Activated T-helper 9 cell treated with anti-CD3 and anti-CD28 coated beads, Interleukin-2, amount 50 U/mL, for 16 hours (primary cell): ENCODE results near the gene EIF4G3.
"Not testable (repeated sequence)": the region's sequence is repeated elsewhere in the genome, so short reads cannot be mapped to it uniquely, and the experiment has no call there.

Source experiments
- DNase-seq: peaks from one replicate; pipeline ENCODE4 v3.0.0-alpha.2; 2020; ENCODE audit warnings: low read depth

Gene EIF4G3

DNA sequence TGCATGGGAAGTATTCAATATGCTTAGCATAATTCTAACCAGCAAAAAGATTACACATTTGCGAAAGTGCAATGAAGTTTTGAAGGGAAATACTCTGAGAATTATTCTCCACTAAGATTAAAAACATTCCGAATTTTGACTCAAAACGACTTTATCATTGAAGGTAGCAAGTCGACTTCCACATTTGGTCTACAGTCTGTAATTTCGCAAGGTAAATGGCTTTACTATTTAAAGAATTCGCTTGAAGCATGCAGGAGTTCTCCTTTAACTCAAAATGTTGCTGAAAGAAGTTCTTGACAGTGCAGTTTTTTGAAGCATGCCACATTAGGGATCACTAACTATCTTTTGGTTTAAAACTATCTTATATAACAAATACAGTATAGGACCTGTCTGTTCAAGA, 228.6 kb downstream of the EIF4G3 start:
- DNase-seq, result no peak

DNA sequence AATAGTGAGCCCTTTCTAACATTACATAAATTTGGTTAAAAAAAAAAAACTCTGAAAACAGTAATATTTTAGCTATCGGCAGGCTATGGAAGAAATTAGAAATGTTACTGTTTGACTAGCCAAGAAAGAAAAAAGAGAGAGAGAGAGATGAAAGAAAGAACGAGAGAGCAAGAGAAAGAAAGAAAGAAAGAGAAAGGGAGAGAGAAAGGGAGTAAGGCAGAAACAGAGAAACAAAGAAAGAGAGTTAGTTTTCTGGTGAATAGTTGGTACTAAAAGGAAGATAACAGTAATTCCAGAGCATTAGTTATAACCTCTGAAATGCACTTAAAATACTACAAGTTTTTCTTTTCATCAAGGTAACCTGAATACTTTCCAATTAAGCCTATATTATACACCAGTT, 229.3 kb downstream of the EIF4G3 start:
- no peak for DNase-seq

DNA sequence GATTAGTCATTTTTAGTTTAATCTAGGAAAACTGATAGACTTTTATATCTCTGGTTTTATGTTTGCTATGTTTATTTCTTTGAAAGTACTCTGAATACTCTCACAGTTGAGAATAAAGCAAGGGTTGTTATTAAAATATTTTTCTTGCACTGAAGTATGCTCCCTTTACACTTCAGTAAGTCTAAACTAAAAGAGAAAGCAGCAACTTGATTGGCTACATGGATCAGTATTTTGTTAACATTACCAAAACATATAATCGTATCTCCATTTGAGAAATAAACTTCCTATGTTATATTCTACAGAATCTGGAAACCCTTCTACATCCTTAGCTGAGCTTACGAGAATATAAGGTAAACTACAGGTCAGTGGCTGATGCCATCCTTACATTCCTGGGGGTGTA, 240.1 kb downstream of the EIF4G3 start:
- no peak for DNase-seq

- DNase-seq, result no peak
Observed at GRCh38 chr1:20936216-20936615, 240.5 kb downstream of the EIF4G3 start.

GRCh38 chr1:20935717-20936116, 241.0 kb downstream of the EIF4G3 start:
- no peak for DNase-seq

DNA sequence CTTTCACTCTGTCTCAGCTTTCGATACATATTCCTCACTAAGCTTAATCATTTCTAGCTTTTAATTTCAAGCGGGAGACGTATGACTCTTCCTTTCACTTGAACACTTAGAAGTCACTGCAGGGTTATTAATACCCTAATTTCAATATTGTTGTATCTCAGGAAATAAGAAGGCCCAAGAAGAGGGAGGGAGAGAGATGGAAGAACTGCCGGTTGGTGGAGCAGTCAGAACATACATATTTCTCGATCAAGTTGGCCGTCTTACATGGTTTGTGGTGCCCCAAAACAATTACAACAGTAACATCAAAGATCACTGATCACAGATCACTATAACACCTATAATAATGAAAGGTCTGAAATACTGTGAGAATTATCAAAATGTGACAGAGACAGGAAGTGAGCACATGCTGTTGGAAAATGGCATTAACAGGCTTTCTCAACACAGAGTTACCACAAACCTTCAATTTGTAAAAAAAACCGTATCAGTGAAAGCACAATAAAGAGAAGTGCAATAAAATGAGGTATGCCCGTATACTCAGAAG, 244.2 kb downstream of the EIF4G3 start:
- DNase-seq, result no peak

DNA sequence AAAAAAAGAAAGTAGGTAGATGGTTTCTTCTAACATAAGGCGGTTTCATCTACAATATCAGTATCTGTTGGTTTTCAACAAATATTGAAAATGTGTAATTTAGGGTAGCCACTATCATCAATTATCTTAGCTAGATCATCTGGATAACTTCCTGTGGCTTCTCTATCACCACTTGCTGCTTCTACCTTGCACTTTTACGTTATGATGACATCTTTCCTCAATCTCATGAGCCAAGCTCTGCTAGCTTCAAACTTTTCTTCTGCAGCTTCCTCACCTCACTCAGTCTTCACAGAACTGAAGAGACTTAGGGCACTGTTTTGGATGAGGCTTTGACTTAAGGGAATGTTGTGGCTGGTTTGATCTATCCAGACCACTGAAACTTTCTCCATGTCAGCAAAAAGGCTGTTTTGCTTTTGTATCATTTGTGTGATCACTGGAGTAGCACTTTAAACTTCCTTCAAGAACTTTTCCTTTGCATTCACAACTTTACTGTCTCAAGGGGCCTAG, 244.7 kb downstream of the EIF4G3 start:
- no peak for DNase-seq

DNA sequence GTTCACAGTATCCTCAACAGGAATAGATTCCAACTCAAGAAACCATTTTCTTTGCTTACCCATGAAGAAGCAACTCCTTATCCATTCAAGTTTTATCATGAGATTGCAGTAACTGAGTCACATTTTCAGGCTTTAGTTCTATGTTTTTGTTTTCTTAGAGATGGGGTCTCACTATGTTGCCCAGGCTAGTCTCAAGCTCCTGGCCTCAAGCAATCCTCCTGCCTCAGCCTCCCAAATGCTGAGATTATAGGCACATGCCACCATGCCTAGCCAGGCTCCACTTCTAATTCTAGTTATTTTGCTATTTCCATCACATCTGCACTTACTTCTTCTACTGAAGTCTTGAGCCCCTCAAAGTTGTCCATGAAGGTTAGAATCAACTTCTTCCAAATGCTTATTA, 246.3 kb downstream of the EIF4G3 start:
- no peak for DNase-seq

- no peak for DNase-seq
Observed at GRCh38 chr1:20928146-20928545, 248.6 kb downstream of the EIF4G3 start.

GRCh38 chr1:20921285-20921684, 255.4 kb downstream of the EIF4G3 start:
- DNase-seq, result no peak

DNA sequence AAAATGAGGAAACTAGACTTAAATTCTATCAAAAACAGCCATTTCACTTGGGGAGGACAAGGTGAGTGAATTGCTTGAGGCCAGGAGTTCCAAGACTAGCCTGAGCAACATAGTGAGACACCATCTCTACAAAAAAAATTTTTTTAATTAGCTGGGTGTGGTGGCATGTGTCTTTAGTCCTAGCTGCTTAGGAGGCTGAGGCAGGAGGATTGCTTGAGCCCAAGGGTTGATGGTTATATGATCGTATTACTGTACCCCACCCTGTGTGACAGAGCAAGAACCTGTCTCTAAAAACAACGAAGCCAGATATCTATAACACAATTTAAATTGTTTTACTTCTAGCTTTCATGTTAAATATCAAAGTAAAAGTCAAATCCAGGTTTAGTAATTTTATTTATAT, 263.5 kb downstream of the EIF4G3 start:
- no peak for DNase-seq

DNA sequence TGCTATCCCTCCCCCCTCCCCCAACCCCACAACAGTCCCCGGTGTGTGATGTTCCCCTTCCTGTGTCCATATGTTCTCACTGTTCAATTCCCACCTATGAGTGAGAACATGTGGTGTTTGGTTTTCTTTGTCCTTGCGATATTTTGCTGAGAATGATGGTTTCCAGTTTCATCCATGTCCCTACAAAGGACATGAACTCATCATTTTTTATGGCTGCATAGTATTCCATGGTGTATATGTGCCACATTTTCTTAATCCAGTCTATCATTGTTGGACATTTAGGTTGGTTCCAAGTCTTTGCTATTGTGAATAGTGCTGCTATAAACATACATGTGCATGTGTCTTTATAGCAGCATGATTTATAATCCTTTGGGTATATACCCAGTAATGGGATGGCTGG, 269.2 kb downstream of the EIF4G3 start:
- not testable (repeated sequence) for DNase-seq

DNA sequence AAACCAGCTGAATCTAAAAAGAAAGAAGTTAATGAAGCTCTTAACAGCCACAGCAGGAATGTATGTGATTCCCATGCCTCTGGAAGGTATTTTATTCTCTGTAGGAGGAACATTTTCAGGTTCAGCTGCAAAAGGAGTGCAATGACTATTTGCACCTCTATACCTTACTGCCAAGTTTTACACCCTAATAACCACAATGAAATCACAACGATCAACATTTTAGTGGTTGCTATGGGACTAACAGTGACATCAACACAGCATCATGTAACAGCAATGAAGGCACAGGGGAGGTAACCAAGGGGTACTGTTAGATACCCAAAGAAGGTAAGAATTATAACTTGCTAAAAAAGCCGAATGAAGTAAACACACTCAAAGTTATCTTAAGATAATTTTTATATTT, 273.3 kb downstream of the EIF4G3 start:
- no peak for DNase-seq

DNA sequence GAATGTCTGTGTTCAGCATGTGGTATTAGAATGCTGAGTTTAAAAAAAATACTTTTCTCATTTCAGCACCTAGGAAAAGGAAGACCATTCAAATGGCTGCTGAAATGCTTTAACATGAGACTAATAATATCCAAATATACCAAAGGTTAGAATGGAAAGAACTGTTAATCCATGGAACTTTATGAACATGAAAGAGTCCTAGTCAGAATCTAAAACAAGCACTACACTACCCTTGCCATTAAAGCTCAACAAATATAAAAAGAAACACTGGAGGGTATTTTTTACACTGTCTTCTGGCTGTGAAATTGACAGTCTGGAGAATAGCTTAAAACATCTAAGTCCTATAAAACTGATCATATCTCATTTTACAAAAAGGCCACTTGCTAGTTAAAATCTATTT, 276.6 kb downstream of the EIF4G3 start:
- no peak for DNase-seq

- DNase-seq, result no peak
Observed at GRCh38 chr1:20899154-20899972, 277.3 kb downstream of the EIF4G3 start.

- no peak for DNase-seq
Observed at GRCh38 chr1:20896826-20897225, 279.9 kb downstream of the EIF4G3 start.

DNA sequence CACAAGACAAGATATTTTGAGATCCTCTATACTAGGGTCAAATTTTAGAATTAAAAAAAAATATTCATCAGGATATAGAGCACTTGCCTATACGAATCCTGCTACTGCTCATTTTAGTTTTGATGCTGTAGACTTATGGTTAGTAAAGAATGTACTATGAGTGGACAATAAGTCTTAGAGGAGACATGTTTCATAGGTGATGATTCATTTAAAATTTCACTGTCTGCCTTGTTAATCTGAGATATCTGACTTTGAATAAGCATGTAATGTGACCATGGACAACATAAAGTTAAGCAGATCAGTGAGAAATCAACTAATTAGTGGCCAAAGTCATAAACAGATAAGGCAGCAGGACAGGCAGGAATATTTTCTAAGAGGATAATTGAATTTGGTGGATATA, 282.8 kb downstream of the EIF4G3 start:
- no peak for DNase-seq

GRCh38 chr1:20891091-20891490, 285.6 kb downstream of the EIF4G3 start:
- no peak for DNase-seq

DNA sequence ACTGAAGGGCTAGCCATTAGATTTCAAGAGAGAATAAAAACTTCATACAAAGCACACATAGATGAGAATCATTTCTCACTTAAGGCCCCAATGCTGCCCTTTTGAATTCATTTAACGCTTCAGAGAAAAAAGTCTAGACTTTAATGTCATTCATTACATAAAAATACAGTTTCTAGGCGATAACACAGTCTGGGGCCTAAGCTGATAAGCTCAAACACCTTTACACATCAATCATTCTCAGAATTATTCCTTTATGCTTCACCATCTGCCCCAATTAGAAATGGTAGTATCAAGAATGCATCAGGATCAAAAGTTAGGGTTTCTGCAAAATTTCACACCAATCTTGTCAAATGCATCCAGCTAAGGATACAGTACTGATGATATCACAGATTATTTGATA, 289.5 kb downstream of the EIF4G3 start:
- DNase-seq, result no peak

- DNase-seq, result no peak
Observed at GRCh38 chr1:20885121-20885520, 291.6 kb downstream of the EIF4G3 start.

GRCh38 chr1:20884513-20884912, 292.2 kb downstream of the EIF4G3 start:
- DNase-seq, result no peak

GRCh38 chr1:20883766-20884165, 292.9 kb downstream of the EIF4G3 start:
- no peak for DNase-seq

DNA sequence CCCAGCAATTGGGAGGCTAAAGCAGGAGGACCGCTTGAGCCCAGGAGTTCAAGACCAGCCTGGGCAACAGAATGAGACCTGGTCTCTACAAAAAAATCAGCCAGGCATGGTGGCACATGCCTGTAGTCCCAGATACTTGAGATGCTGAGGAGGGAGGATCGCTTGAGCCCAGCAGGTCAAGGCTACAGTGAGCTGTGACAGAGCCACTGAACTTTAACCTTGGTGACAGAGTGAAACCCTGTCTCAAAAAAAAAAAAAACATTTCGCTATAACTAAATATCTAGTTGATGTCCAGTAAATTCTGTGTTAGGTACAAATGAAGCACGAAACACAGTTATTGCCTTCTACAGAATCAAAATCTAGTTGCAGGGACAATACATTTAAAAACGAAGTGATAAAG, 293.9 kb downstream of the EIF4G3 start:
- DNase-seq, result no peak

DNA sequence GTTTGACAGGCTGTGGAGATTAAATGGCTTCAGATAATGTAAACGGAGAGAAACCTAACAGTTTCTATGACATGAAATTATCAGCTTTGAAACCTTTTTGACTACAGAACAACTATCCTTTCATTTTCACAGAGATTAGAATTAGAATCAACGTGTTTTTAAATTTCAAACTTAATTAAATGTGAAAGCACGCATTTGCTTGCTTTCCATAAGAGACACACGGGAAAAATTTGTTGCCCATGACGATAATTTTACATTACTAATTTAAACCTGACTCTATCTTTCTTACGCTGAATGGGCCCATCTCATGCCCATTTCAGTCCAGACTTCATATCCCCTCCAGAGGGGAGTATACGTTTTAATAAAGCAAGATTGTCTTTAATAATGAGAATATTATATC, 297.9 kb downstream of the EIF4G3 start:
- no peak for DNase-seq
